Fibroblast of gingiva (primary cell): ENCODE measurements around the gene BUB3.

Source experiments
- DNase-seq: peaks from one replicate; pipeline ENCODE4 v3.0.0-alpha.2; 2011; ENCODE audit warnings: low read depth

Gene BUB3

DNA sequence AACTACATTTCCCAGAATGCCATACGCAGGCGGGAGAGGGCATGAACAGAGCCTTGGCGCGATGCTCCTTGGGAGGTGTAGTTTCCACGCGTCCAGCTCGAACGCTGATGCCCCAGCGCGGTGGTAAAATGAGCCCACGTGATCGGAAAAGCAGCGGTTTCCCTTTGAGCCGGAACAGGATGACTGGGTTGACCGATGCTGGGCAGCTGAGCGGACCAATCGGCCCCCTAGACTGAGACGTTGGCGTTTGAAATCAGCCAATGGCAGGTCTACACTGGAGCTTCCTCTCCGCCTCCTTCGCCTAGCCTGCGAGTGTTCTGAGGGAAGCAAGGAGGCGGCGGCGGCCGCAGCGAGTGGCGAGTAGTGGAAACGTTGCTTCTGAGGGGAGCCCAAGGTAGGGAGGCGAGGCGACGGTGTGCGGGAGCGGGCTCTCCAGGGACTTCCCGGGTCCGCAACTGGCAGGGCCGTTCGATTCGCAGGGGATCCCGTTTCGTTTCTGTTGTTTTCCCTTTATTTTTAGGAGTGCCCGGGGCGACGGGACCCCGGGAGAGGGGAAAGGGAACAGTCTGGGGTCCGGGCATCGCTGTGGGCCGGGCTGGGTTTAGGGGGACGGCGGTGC lies at the start of gene BUB3:
TSS of gene BUB3 (plus strand) at position 311 of the 619 bp plus-strand sequence. CDS start 516 bp downstream, outside the sequence.
- peak; percentile 99 for DNase-seq

GRCh38 chr10:123109466-123109865 lies 44.7 kb upstream of the BUB3 start:
- no peak for DNase-seq

DNA sequence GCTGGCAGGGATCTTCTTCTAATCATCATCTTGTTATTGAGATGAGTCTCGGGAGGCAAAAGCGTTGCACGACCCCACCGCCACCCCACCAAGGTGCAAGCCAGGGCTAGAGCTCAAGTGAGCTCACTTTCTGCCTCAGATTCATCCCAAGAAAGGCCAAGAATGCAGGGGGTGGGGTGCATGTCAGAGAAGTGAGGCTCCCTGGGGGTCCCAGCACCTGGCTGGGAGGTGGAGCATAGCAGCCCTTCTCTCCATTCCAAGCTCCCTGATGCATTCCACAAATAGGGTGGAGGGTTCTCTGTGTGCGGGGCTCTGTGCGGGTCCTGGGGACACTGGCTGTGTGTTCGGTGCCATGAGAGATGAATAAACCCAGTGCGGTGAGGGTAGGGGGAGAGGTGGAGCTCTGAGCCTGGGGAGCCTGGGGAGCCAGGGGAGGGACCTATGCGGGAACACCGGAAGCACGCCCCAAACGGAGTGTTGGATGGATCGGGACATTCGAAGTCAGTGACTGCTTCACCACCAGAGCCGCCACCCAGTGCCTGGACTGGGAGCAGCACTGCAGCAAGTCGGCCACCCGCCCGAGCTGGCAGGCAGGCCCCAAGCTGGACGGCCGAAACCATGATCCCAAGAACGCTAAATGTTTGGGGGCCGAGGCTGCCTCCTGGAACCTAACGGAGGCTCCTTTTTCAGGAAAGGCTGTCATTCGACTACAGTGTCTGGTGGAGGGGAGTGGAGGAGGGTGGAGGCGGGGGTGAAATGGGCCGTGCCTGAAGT lies 36.4 kb upstream of the BUB3 start:
- DNase-seq: no peak

DNA sequence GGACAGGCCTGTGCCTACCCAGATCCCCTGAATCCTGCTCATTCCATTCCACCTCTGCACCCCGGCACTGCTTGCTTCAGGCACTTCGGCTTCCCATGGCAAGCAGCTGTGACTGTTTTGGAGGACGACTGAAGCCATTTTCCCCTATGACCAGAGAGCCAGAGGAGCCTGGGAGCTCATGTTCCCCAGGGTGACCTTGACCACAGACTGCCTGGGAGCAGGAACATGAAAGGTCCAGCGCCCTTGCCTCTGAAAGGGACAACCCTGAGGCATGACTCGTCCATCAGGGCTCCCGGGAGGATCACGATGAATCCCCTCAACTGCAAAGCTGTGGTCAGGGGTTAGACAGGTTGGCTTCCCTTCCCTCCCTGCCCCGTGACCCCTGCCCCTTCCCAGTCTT lies 35.1 kb upstream of the BUB3 start:
- DNase-seq: no peak

DNA sequence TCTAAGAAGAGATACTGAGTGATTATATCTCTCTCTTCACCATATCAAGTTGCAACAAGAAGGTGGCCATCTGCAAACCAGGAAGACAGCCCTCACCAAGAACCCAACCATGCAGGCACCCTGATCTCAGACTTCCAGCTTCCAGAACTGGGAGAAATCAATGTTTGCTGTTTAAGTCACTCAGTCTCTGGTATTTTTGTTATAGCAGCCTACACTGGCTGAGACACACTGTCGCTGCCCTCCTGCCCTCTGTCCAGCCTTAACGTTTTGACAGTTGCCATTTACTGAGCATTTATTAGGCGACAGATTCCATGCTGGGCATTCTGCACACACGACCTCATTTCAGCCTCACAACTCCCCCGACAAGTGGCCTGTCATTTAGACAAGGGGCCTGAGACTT lies 28.0 kb upstream of the BUB3 start:
- no peak for DNase-seq

- no peak for DNase-seq
Measured at GRCh38 chr10:123129618-123130271, 24.5 kb upstream of the BUB3 start.

- DNase-seq: peak; percentile 68
Measured at GRCh38 chr10:123132576-123133477, 21.4 kb upstream of the BUB3 start.

GRCh38 chr10:123133541-123134342 lies 20.5 kb upstream of the BUB3 start:
- no peak for DNase-seq

DNA sequence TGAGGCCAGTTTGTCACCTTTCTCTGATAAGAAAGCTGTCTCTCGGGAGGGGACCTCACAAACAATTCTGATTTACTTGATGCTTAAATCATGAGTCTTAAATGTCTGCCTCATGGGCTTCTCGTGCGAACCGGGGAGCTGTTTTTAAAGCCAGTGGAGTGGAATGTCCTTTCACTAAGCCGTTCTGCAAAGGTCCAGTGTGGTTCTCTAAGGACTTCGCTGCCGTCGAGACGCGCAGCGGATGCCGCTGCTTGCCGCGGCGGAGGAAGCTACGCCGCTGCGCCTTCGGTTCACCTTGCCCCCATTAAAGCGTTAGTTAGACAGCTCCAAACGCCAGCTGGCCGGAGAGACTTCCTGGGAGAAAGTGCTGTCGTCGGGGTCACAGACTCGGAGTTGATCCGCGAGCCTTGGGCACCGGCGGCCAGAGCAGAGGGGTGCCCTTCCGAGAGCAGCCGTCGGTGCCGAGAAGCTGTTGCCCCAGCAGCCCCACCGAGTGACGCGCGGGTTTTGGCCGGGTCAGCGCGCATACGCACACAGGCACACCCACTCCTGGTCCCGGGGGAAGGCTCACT lies 19.8 kb upstream of the BUB3 start:
- DNase-seq: no peak

DNA sequence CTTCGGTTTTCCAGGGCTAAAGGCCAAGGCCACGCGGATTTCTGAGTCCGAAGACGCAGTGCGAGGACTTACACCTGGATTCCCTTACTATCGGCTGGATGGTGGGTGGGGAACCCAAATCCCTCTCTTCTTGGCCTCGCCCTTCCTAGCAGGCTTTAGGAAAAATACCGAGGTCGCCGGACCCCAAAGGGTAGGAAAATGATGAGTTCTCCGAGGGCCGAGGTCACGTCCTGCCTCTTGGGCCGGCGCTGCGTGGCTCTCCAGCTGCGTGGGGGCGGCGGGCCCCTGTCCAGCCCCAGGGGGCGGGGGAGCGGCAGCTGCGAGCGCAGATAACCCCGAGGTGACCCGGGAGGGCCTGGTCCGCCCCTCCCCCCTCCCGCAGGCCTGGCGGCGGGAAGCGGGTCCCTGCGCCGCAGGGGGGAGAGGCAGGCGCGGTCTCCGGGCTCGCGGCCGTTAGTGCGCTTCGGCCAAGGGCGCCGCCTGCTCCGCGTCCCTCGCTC lies 19.2 kb upstream of the BUB3 start:
- DNase-seq: no peak

DNA sequence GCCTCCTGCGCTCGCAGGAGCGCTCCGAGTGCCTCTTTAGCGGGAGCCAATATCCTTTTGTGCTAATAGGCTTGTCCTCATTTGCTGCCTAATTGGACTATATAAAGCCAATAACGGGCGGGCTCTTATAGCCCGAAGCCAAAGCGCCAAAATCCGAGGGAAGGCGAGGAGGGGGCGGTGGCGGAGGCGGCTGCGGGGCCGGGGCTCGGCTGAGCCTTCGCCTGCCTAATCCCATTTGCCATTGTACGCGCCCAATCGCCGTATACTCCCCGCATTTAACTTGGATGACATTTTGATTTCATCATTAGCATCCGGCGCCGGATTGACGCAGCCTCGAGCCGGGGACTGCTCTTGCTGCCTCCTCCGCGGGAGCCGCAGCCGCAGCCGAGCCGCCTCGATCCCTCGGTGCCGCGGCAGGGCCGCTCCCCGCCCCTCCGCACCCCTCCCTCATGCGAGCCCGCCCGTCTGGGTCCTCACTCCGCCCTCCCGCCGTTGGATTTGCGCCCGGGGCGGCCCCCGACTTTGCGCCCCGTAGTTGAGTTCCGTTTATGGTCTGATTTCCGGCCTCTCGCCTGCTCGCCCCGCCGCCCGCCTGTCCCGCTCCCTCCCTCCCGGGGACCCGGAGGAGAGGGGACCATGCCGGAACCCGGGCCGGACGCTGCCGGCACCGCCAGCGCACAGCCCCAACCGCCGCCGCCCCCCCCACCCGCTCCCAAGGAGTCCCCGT lies 18.6 kb upstream of the BUB3 start, which contains the start of gene HMX3:
TSS of gene HMX3 (plus strand) at position 556 of the 727 bp plus-strand sequence. CDS start at position 637, 81 bp downstream.
- DNase-seq: no peak

- no peak for DNase-seq
Measured at GRCh38 chr10:123136221-123136805, 17.9 kb upstream of the BUB3 start.

DNA sequence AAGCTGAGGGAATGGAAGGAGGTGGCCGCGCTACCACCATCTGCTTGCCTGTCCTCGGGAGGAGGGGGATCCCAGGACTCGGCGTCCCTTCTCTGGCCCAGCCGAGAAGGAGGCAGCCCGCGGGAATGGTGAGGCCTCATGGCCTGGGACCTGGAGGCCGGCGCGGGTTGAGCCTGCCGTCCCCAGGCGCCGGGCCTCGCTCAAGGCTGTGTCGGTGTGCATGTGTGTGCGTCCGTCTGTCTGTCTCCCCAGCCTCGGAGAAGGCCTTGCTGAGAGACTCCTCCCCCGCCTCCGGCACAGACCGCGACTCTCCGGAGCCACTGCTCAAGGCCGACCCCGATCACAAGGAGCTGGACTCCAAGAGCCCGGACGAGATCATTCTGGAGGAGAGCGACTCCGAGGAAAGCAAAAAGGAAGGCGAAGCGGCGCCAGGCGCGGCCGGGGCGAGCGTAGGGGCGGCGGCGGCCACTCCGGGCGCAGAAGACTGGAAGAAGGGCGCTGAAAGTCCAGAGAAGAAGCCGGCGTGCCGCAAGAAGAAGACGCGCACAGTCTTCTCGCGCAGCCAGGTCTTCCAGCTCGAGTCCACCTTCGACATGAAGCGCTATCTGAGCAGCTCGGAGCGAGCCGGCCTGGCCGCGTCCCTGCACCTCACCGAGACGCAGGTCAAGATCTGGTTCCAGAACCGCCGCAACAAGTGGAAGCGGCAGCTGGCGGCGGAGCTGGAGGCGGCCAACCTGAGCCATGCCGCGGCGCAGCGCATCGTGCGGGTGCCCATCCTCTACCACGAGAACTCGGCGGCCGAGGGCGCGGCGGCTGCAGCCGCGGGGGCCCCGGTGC lies 17.2 kb upstream of the BUB3 start:
- DNase-seq: no peak

GRCh38 chr10:123139165-123139520 lies 15.1 kb upstream of the BUB3 start:
- DNase-seq: no peak

DNA sequence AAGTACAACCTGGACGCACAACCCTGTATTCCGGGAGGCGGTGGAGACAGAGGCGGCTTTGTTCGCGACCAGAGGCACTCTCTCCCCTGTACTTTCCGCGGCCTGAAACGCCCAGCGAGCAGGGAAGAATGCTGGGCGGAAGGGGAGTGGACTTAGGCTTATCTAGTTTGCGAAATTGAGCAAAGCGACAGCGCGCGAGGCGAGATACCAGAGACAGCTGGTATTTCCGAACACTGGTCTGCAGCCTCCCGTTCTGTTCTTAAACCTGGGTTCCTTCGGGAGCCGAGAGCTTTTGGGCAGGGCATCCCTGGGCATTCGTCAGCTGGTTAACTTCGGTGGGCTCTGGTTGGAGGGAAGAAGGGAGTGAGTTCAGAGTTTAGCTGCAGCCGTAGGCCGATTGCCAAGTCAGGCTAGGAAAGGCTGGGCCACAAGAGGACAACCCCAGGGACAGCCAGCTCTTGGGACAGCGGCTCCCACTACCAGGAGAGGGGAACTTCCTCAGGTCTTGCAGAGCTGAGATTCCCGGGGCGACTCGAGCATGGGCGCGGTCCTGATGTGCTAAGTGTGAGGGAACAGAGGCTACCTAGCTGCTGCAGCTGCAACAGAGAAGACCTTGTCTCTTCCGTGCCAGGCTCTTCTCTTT lies 14.6 kb upstream of the BUB3 start:
- no peak for DNase-seq

DNA sequence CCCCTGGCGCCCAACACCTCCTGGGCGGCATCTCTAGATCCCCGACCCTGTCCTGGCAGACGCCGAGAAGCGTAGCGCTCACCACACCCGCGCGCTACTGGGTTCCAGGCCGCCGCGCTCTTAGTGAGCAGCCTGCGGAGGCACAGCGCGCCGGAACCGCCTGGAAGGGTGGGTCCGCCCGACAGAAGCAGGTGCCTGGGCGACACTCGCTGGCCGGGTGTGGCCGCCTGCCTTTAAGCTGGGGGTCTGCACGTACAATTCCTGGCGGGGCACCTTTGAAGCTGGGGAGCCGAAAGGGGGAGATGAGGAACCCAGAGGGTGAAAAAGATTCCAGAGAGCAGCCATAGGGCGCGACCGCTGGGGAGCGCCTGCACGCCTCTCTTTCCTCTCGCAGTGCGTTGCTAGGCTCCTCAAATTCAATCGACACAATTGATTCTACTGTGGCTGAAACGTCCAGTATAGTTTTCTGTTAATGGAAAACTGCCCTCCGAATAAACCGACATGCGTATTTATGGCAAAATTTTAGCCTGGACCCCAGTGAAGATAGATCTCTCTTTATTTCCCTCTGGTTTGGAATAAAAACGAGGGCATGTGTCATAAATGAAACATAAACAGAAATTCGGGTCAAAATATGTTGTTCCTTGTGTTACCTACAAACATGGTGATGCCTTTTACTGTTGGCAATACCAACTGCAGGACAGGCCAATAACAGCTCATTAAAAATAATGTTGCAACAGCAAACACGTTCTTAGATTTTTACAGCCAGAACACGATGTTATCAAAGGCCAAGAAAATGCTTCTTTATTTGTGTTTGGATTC lies 13.8 kb upstream of the BUB3 start:
- DNase-seq: no peak

DNA sequence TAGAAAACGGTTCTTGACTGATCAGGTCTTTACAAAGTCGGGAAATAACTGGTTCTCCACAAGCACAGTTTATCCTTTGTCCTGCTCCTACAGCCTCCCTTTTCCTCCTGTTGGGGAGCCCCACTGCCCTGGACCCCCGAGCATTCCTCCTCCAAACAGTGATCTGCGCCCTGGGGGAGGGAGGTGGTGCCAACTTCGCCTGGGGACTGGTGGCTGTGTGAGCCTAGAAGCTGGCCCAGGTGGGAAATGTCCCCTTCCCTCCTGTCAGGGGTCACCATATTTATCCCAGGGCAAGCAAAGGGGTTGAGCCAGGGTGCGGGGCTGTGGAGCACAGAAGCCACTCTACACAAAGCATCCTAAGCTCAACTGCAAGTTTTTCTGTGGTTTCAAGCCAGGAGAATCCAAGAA lies 13.2 kb upstream of the BUB3 start:
- no peak for DNase-seq
